ENCODE results near the gene CLEC1A.

CLEC1A gene

GRCh38 chr12:10098791-10099190 lies at the start of gene CLEC1A:
CLEC1A (minus strand) TSS chr12:10098985; CDS start chr12:10098922, 63 bp downstream.
- H3K4me3 ChIP-seq (ENCODE audit: low read depth, low read length): no peak within 1 kb of the TSS
- TF ChIP-seq CTCF (conservative IDR thresholded peaks at IDR 0.05; ENCODE audit: low read depth, low read length): no peak
- peak; percentile 15 for DNase-seq (ENCODE audit: low read depth)

- no peak overlapping the region for H3K4me3 ChIP-seq (ENCODE audit: low read depth, low read length)
- TF ChIP-seq CTCF (conservative IDR thresholded peaks at IDR 0.05; ENCODE audit: low read depth, low read length): no peak
- no peak for DNase-seq (ENCODE audit: low read depth)
These were observed 49.1 kb upstream of the CLEC1A start for GRCh38 chr12:10147714-10148403.

GRCh38 chr12:10142976-10143589 lies 44.3 kb upstream of the CLEC1A start:
- TF ChIP-seq CTCF (conservative IDR thresholded peaks at IDR 0.05; ENCODE audit: low read depth, low read length): no peak
- H3K4me3 ChIP-seq (ENCODE audit: low read depth, low read length): no peak overlapping the region
- DNase-seq (ENCODE audit: low read depth): peak; percentile 58

GRCh38 chr12:10140001-10140400 lies 41.2 kb upstream of the CLEC1A start:
- DNase-seq (ENCODE audit: low read depth): peak; percentile 87
- H3K4me3 ChIP-seq (ENCODE audit: low read depth, low read length): no peak overlapping the region
- TF ChIP-seq CTCF (conservative IDR thresholded peaks at IDR 0.05; ENCODE audit: low read depth, low read length): peak; percentile 74

- H3K4me3 ChIP-seq (ENCODE audit: low read depth, low read length): no peak overlapping the region
- no peak for TF ChIP-seq CTCF (conservative IDR thresholded peaks at IDR 0.05; ENCODE audit: low read depth, low read length)
- DNase-seq (ENCODE audit: low read depth): no peak
These were observed 37.9 kb upstream of the CLEC1A start for GRCh38 chr12:10136637-10137205.

GRCh38 chr12:10135126-10135525 lies 36.3 kb upstream of the CLEC1A start:
- no peak for TF ChIP-seq CTCF (conservative IDR thresholded peaks at IDR 0.05; ENCODE audit: low read depth, low read length)
- H3K4me3 ChIP-seq (ENCODE audit: low read depth, low read length): no peak overlapping the region
- no peak for DNase-seq (ENCODE audit: low read depth)
